GM19043 (cell line): ENCODE data around the gene PIK3R4.

Experiments used
- ATAC-seq: cut with Tn5 transposase; IDR thresholded peaks from one replicate; pipeline ENCODE4 v1.9.1; 2021; ENCODE audit warnings: low read depth; ENCODE audit not compliant: unreplicated experiment

PIK3R4 gene

GRCh38 chr3:130692455-130692854 is 54.2 kb downstream of the PIK3R4 start:
- ATAC-seq, result no peak

GRCh38 chr3:130688697-130689470 is 57.7 kb downstream of the PIK3R4 start:
- ATAC-seq, result no peak

GRCh38 chr3:130688015-130688688 is 58.5 kb downstream of the PIK3R4 start:
- no peak for ATAC-seq

- no peak for ATAC-seq
Observed at GRCh38 chr3:130687327-130687726, 59.3 kb downstream of the PIK3R4 start.

GRCh38 chr3:130686833-130687232 is 59.8 kb downstream of the PIK3R4 start:
- peak; percentile 65 for ATAC-seq

GRCh38 chr3:130682131-130682530 is 64.5 kb downstream of the PIK3R4 start:
- ATAC-seq, result no peak

- ATAC-seq, result no peak
Observed at GRCh38 chr3:130679218-130679617, 67.4 kb downstream of the PIK3R4 start.

GRCh38 chr3:130677343-130677742 is 69.3 kb downstream of the PIK3R4 start:
- no peak for ATAC-seq

- ATAC-seq, result no peak
Observed at GRCh38 chr3:130671545-130672312, 74.9 kb downstream of the PIK3R4 start.

- ATAC-seq, result no peak
Observed at GRCh38 chr3:130669740-130670139, 76.9 kb downstream of the PIK3R4 start.

GRCh38 chr3:130663092-130663491 is 83.5 kb downstream of the PIK3R4 start:
- ATAC-seq, result no peak

GRCh38 chr3:130662501-130662996 is 84.1 kb downstream of the PIK3R4 start:
- no peak for ATAC-seq

GRCh38 chr3:130661140-130661891 is 85.3 kb downstream of the PIK3R4 start:
- no peak for ATAC-seq

- no peak for ATAC-seq
Observed at GRCh38 chr3:130659911-130660310, 86.7 kb downstream of the PIK3R4 start.

- no peak for ATAC-seq
Observed at GRCh38 chr3:130658678-130659077, 88.0 kb downstream of the PIK3R4 start.

- ATAC-seq, result no peak
Observed at GRCh38 chr3:130656627-130657026, 90.0 kb downstream of the PIK3R4 start.

- no peak for ATAC-seq
Observed at GRCh38 chr3:130654921-130655320, 91.7 kb downstream of the PIK3R4 start.

- ATAC-seq, result no peak
Observed at GRCh38 chr3:130654091-130654490, 92.5 kb downstream of the PIK3R4 start.

GRCh38 chr3:130649061-130649654 is 97.5 kb downstream of the PIK3R4 start:
- no peak for ATAC-seq

- ATAC-seq, result no peak
Observed at GRCh38 chr3:130648293-130648692, 98.3 kb downstream of the PIK3R4 start.
